HepG2 (cell line): Measurements from ENCODE around the gene FHIP1B.

Source experiments
- PCBP2 ChIP-seq: fragments of 200-400 bp; formaldehyde crosslinking; optimal IDR thresholded peaks from 2 replicates; pipeline ENCODE3; 2018; ENCODE audit warnings: low read length, low read depth; ENCODE audit not compliant: poor library complexity, severe bottlenecking
- ZNF687 ChIP-seq: sonication (generic); formaldehyde crosslinking; IDR thresholded peaks from 2 replicates; pipeline ENCODE4 v1.5.1; 2020; ENCODE audit warnings: mild to moderate bottlenecking, missing genetic modification reagents, moderate library complexity
- TF ChIP-seq, protein P1 (sequence below): sonication (generic); formaldehyde crosslinking; IDR thresholded peaks from 2 replicates; pipeline ENCODE4 v1.5.0; 2020; ENCODE audit warnings: mild to moderate bottlenecking, missing genetic modification reagents, moderate library complexity

GRCh38 chr11:6206456-6207180, 27.8 kb downstream of the FHIP1B start:
- TF ChIP-seq PCBP2, result no peak
- TF ChIP-seq, protein P1, sequence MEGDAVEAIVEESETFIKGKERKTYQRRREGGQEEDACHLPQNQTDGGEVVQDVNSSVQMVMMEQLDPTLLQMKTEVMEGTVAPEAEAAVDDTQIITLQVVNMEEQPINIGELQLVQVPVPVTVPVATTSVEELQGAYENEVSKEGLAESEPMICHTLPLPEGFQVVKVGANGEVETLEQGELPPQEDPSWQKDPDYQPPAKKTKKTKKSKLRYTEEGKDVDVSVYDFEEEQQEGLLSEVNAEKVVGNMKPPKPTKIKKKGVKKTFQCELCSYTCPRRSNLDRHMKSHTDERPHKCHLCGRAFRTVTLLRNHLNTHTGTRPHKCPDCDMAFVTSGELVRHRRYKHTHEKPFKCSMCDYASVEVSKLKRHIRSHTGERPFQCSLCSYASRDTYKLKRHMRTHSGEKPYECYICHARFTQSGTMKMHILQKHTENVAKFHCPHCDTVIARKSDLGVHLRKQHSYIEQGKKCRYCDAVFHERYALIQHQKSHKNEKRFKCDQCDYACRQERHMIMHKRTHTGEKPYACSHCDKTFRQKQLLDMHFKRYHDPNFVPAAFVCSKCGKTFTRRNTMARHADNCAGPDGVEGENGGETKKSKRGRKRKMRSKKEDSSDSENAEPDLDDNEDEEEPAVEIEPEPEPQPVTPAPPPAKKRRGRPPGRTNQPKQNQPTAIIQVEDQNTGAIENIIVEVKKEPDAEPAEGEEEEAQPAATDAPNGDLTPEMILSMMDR, result no peak
- TF ChIP-seq ZNF687 (CRISPR knock-in tag), result no peak
